Type B pancreatic cell (in vitro differentiated cells): ENCODE measurements around the gene ARPC5L. TPM values are rescaled to one million over a fixed set of nuclear protein-coding genes. Genes with fewer than 3 reads are reported as not detected.

ENCODE experiments used
- DNase-seq: peaks from one replicate; pipeline ENCODE4 v3.0.0; 2021; ENCODE audit warnings: mixed read lengths; ENCODE audit not compliant: unreplicated experiment; ENCODE audit errors: extremely low spot score
- H3K27ac Mint-ChIP-seq: 2 replicates; pipeline ENCODE4 v1.8.0; 2021; ENCODE audit warnings: mild to moderate bottlenecking, mixed read lengths
- H3K27me3 Mint-ChIP-seq: 2 replicates; pipeline ENCODE4 v1.8.0; 2021; ENCODE audit warnings: mixed read lengths
- H3K36me3 Mint-ChIP-seq: 2 replicates; pipeline ENCODE4 v1.8.0; 2021; ENCODE audit warnings: mixed read lengths
- H3K4me1 Mint-ChIP-seq: one replicate; pipeline ENCODE4 v1.8.0; 2021; ENCODE audit warnings: mixed read lengths; ENCODE audit not compliant: unreplicated experiment
- H3K4me3 Mint-ChIP-seq: 2 replicates; pipeline ENCODE4 v1.8.0; 2021; ENCODE audit warnings: mild to moderate bottlenecking, mixed read lengths
- H3K9me3 Mint-ChIP-seq: 2 replicates; pipeline ENCODE4 v1.8.0; 2021; ENCODE audit warnings: mixed read lengths
- CTCF ChIP-seq: fragments of 200-600 bp; sonication (generic); conservative IDR thresholded peaks from 2 replicates; pipeline ENCODE4 v1.5.0; 2021; ENCODE audit warnings: antibody characterized with exemption, mild to moderate bottlenecking
- total RNA-seq: library from RNA; stranded (reverse); gene quantifications from 2 replicates; pipeline ENCODE4 v1.2.1, GENCODE V29; 2021; ENCODE audit warnings: low replicate concordance

The ARPC5L gene
- total RNA-seq, 1 donor from 2014 or later: 37.9 TPM

GRCh38 chr9:124868511-124869465, 6.9 kb downstream of the ARPC5L start:
- no peak for TF ChIP-seq CTCF
- Mint-ChIP-seq H3K9me3 (no peaks in the 10 kb centered on the region), H3K27ac (peak overlapping the region; percentile 96), H3K4me3 (peak overlapping the region; percentile 94), H3K36me3 (peaks cover 4% of the 10 kb centered on the region), H3K27me3 (no peaks in the 10 kb centered on the region), H3K4me1 (peaks cover 28% of the 10 kb centered on the region)
- DNase-seq: peak; percentile 89

DNA sequence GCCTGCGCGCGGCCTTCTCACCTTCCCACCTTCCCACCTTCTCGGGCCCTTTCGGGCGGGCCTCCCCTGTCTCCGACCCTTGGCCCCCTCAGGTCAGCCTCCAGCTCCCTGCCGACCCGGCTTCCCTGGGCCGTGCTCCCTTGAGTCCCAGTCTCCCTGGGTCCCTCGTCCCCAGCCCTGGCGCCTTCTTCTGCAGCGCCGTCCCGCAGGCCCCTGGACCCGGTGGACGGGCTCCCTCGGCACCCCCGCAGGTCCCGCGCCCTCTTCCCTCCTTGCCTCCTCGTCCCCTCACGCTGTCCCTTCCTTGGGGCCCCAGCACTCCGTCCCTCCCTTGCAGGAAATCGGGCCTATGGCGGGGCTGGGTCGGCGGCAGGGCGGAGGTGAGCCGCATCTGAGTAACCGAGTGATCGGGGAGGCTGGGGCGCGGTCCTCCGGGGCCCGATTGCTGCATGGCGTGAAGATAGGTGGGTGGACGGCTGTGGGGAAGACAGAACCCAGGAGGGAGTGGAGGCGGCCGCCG, 7.6 kb downstream of the ARPC5L start:
- Mint-ChIP-seq H3K4me1 (peaks cover 28% of the 10 kb centered on the region), H3K9me3 (no peaks in the 10 kb centered on the region), H3K36me3 (peaks cover 4% of the 10 kb centered on the region), H3K27me3 (no peaks in the 10 kb centered on the region), H3K4me3 (peak overlapping the region; percentile 94), H3K27ac (peak overlapping the region; percentile 84)
- no peak for TF ChIP-seq CTCF
- no peak for DNase-seq

GRCh38 chr9:124869986-124870560, 8.1 kb downstream of the ARPC5L start:
- Mint-ChIP-seq H3K27me3 (no peaks in the 10 kb centered on the region), H3K4me1 (peaks cover 28% of the 10 kb centered on the region), H3K27ac (peak overlapping the region; percentile 84), H3K36me3 (peaks cover 4% of the 10 kb centered on the region), H3K4me3 (peak overlapping the region; percentile 94), H3K9me3 (no peaks in the 10 kb centered on the region)
- no peak for TF ChIP-seq CTCF
- DNase-seq: no peak

DNA sequence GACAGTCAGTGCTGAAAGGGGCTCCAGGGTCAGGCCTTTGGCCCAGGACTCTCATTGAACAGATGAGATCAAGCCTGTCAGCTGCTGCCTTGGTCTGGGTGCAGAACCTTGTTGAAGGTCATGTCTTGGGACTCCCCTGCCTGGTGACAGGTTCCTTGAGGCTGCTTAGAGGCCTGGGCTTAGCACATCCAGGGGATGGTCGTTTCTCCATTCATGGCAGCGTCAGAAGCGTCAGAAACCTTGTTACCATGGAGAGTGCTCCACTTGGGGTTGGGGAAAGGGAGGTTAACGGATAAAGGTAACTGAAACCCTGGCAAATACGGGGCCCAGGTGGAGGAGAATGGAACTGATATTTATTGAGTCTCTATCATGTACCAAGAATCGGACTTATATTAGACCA, 8.8 kb downstream of the ARPC5L start:
- Mint-ChIP-seq H3K27ac (peak overlapping the region; percentile 84), H3K4me1 (peaks cover 28% of the 10 kb centered on the region), H3K36me3 (peaks cover 4% of the 10 kb centered on the region), H3K27me3 (no peaks in the 10 kb centered on the region), H3K9me3 (no peaks in the 10 kb centered on the region), H3K4me3 (peak overlapping the region; percentile 94)
- no peak for DNase-seq
- TF ChIP-seq CTCF: no peak

GRCh38 chr9:124871156-124871561, 9.2 kb downstream of the ARPC5L start:
- no peak for TF ChIP-seq CTCF
- Mint-ChIP-seq H3K4me1 (peaks cover 28% of the 10 kb centered on the region), H3K27ac (peak overlapping the region; percentile 64), H3K36me3 (peaks cover 4% of the 10 kb centered on the region), H3K4me3 (peak overlapping the region; percentile 94), H3K27me3 (no peaks in the 10 kb centered on the region), H3K9me3 (no peaks in the 10 kb centered on the region)
- no peak for DNase-seq
